ENCODE data around the gene ST6GAL2.

DNA sequence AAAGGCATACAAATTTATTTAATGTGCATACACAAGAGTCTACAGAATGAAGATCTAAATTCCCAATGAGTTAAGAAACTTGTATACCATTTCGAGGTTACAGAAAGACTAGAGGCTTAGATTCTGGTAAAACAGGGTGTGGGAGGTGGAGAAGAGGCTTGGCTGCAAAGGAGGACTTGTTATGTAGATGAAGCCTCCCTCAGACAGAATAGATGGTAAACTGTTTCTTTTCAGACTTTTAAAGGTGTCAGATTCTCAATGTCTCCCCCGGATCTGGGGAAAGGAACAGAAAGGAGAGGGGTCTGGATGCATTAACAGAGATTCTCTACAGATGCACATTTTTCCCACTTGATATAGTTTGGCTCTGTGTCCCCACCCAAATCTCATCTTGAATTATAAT, 126.0 kb downstream of the ST6GAL2 start:
- TF ChIP-seq, protein P1, sequence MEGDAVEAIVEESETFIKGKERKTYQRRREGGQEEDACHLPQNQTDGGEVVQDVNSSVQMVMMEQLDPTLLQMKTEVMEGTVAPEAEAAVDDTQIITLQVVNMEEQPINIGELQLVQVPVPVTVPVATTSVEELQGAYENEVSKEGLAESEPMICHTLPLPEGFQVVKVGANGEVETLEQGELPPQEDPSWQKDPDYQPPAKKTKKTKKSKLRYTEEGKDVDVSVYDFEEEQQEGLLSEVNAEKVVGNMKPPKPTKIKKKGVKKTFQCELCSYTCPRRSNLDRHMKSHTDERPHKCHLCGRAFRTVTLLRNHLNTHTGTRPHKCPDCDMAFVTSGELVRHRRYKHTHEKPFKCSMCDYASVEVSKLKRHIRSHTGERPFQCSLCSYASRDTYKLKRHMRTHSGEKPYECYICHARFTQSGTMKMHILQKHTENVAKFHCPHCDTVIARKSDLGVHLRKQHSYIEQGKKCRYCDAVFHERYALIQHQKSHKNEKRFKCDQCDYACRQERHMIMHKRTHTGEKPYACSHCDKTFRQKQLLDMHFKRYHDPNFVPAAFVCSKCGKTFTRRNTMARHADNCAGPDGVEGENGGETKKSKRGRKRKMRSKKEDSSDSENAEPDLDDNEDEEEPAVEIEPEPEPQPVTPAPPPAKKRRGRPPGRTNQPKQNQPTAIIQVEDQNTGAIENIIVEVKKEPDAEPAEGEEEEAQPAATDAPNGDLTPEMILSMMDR (IDR thresholded peaks at IDR 0.05) = no peak
- no peak for TF ChIP-seq POLR2A (IDR thresholded peaks at IDR 0.05)
